HG02642 (cell line): ENCODE measurements around the gene EVA1B.

Experiments used
- ATAC-seq: cut with Tn5 transposase; IDR thresholded peaks from one replicate; pipeline ENCODE4 v1.9.1; 2021; ENCODE audit warnings: mild to moderate bottlenecking; ENCODE audit not compliant: unreplicated experiment, poor library complexity

Gene EVA1B

GRCh38 chr1:36285443-36286101, 37.9 kb downstream of the EVA1B start:
- ATAC-seq = no peak

GRCh38 chr1:36284517-36284916, 38.9 kb downstream of the EVA1B start:
- ATAC-seq = no peak

GRCh38 chr1:36284061-36284460, 39.4 kb downstream of the EVA1B start:
- no peak for ATAC-seq

GRCh38 chr1:36279789-36280296, 43.6 kb downstream of the EVA1B start:
- ATAC-seq = no peak

- no peak for ATAC-seq
Observed at GRCh38 chr1:36279110-36279788, 44.2 kb downstream of the EVA1B start.

- ATAC-seq = no peak
Observed at GRCh38 chr1:36276688-36277087, 46.8 kb downstream of the EVA1B start.

- no peak for ATAC-seq
Observed at GRCh38 chr1:36274201-36274600, 49.2 kb downstream of the EVA1B start.

GRCh38 chr1:36273024-36273423, 50.4 kb downstream of the EVA1B start:
- ATAC-seq = no peak
